GM19043 (cell line): ENCODE measurements around the gene MGAT5.

ENCODE experiments used
- ATAC-seq: cut with Tn5 transposase; IDR thresholded peaks from one replicate; pipeline ENCODE4 v1.9.1; 2021; ENCODE audit warnings: low read depth; ENCODE audit not compliant: unreplicated experiment

The MGAT5 gene

DNA sequence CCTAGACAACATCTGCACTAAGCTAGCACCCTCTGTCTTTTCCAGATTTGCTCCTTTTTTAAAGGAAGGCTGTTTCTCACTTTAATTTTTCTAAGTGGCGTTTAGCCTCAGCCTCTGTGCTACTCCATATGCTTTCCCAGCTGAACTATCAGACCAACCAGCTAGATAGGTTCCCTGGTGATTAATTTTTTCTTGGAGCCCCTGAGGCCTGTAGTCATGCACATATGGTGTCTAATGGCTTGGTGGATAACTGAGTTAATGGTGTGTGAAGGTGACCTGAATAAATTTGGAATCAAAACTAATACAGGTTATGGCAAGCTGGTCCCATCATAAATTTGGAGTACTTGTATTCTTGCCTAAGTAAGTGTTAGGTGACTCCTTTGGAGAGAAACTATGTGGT is 135.5 kb downstream of the MGAT5 start:
- no peak for ATAC-seq

- peak; percentile 77 for ATAC-seq
Observed at GRCh38 chr2:134391751-134392160, 137.9 kb downstream of the MGAT5 start.

GRCh38 chr2:134392442-134393074 is 138.7 kb downstream of the MGAT5 start:
- no peak for ATAC-seq

DNA sequence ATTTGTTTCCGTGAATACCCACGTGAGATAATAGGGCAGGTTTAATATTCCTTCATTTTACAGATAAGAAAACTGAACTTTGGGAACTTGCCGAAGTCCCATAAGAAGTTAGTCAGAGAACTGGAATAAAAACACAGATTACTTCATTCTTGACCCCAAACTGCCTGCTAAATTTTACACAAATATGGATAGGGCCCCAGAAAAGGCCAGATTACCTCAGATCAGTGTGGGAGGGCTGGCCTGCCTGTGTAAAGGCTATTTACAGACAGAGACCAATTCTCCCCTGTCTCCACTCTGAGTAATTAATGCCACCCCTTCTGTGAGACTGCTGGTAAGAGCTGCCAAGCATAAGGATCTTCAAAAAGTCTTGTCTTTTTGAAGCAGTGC is 139.2 kb downstream of the MGAT5 start:
- ATAC-seq = no peak

DNA sequence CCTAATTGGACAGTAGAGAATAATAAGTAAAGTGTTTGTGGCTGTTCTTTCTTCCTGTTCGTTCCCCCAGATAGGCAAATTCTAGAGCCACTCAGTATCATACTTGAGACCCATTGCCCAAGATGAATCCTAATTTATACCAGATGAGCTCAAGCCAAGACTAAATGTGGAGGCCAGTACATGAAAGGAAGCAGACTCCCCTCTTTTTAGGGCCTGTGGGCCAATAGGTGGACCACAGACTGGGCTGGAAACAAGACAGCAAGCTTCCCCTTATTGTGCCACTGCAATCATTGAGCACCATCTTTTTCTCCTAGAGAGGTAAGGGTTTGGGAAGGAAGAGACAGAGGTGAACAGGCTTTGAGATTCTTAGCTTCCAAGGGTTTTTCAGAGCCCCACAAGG is 141.9 kb downstream of the MGAT5 start:
- ATAC-seq = no peak

- no peak for ATAC-seq
Observed at GRCh38 chr2:134396493-134396892, 142.6 kb downstream of the MGAT5 start.

- no peak for ATAC-seq
Observed at GRCh38 chr2:134397146-134397896, 143.4 kb downstream of the MGAT5 start.

GRCh38 chr2:134398300-134398699 is 144.4 kb downstream of the MGAT5 start:
- no peak for ATAC-seq

GRCh38 chr2:134399096-134399495 is 145.2 kb downstream of the MGAT5 start:
- ATAC-seq = no peak

- ATAC-seq = no peak
Observed at GRCh38 chr2:134401081-134401497, 147.2 kb downstream of the MGAT5 start.

- ATAC-seq = no peak
Observed at GRCh38 chr2:134401789-134402188, 147.9 kb downstream of the MGAT5 start.

DNA sequence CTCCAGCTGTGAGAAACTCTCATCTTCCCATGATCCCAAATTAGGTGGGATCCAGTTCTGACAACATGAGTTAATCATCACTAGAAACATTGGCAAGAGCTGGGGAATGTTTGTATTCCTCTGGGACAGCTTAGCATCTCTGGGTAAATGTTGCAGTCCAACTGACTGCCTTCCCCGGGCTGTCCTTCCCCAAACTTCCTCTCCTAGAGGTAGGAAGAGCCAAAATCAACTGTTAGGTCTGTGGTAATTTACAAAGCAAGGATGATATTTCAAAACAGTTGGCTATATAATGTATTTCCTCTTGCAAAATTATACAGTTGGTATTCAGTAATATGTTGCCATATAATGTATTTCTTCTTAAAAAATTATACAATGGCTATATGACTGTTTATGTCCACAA is 148.5 kb downstream of the MGAT5 start:
- no peak for ATAC-seq

- ATAC-seq = no peak
Observed at GRCh38 chr2:134405611-134406081, 151.8 kb downstream of the MGAT5 start.

DNA sequence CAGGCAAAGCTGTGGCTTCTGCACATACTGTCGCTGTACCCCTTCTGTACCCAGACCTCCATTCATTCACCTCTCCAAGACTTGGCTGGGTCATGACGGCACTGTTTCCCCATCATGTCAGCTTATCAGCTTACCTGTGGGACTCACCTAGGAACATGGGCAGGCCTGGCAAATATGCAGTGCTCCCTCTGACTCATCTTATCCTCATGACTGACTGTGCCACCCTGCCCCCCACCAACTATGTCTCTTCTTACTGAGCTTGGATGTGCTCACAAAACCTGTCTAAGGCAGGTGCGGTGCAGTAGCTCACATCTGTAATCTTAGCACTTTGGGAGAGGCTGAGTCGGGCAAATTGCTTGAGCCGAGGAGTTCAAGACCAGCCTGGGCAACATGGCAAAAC is 152.4 kb downstream of the MGAT5 start:
- no peak for ATAC-seq

DNA sequence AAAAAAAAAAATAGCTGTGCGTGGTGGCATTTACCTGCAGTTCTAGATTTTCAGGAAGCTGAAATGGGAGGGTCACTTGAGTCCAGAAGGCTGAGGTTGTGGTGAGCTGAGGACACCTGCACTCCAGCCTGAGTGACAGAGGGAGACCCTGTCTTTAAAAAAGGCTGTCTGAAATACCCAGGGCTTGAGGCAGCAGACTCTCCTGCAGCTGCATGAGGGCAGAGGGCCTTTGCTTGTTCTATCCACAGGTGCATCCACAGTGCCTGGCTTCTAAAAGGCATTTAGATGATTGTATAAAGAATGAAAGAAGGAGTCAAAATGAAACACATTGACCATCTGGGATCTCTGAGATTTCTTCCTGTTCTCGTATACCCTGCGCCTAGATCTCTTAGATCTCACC is 152.9 kb downstream of the MGAT5 start:
- no peak for ATAC-seq

GRCh38 chr2:134407154-134407890 is 153.4 kb downstream of the MGAT5 start:
- ATAC-seq = no peak

GRCh38 chr2:134408386-134408785 is 154.5 kb downstream of the MGAT5 start:
- no peak for ATAC-seq

GRCh38 chr2:134408791-134409190 is 154.9 kb downstream of the MGAT5 start:
- no peak for ATAC-seq

GRCh38 chr2:134410006-134410405 is 156.1 kb downstream of the MGAT5 start:
- ATAC-seq = no peak

- no peak for ATAC-seq
Observed at GRCh38 chr2:134410831-134411231, 157.0 kb downstream of the MGAT5 start.

DNA sequence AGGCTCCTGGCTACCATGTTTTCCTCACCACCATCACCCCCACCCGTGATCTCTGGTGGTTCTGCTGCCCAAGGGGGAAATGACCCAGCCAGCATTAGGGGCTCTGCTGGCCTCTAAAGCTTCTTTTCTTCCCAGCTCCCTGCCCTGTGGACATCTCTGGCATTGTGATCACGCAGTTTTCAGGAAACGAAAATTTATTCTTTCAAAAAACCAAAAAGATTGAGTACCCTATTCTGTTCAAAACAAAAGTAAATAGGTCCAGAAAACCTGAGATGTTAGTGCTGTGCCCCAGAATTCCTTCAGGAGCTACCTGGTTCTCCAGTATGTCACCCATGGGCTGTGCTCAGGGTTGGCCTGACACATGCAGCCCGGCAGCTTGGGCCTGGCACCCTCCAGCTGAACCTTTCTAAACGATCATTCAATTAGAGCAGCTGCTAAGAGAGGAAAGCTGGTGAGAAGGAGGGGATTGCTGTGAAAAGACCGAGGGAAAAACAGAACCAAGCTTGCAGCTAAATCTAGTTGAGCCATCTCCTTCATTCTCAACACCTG is 157.5 kb downstream of the MGAT5 start:
- no peak for ATAC-seq
